ENCODE results near the gene SNX5.

DNA sequence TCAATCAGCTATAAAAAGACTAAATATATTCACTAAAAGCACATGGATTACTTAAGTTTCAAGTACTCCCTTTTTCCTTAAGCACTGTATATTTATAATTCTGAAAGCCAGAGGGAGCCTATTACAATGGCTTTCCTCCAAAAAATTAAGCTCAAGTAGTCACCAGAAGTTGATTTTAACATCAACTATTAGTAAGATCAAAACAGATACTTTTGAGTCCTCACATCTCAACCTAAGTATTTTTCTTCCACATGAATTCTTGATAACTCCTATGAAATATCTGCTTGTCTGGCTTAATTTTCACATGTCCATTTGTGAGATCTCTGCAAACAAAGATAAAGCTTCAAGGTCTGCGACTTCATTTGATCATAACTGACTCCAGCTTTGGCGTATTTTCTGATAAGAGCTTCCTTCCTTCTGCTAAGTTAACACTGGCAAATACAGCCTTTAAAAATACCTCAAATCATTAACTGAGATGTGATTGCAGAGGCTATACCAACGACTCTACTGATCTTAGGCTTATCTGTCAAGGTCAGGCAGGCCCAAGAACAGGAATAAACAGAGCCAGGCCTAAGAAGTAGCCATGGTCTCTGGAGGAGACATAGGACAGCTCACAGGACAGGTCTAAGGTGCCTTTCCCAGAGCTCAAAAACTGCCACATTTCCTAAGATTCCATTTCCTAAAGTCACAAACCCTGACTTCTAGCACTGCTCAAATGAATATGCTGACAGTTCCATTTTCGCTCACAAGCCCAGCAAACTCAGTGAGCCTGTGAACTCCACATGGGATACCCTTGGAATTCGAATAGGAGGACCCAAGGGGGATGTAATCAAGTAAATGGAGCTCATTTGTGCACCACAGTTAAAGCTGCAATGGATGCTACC lies 10.0 kb downstream of the SNX5 start:
- TF ChIP-seq, protein P1, sequence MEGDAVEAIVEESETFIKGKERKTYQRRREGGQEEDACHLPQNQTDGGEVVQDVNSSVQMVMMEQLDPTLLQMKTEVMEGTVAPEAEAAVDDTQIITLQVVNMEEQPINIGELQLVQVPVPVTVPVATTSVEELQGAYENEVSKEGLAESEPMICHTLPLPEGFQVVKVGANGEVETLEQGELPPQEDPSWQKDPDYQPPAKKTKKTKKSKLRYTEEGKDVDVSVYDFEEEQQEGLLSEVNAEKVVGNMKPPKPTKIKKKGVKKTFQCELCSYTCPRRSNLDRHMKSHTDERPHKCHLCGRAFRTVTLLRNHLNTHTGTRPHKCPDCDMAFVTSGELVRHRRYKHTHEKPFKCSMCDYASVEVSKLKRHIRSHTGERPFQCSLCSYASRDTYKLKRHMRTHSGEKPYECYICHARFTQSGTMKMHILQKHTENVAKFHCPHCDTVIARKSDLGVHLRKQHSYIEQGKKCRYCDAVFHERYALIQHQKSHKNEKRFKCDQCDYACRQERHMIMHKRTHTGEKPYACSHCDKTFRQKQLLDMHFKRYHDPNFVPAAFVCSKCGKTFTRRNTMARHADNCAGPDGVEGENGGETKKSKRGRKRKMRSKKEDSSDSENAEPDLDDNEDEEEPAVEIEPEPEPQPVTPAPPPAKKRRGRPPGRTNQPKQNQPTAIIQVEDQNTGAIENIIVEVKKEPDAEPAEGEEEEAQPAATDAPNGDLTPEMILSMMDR (optimal IDR thresholded peaks at IDR 0.05 in 1 of 3, IDR thresholded peaks at IDR 0.05 in 1 of 3, conservative IDR thresholded peaks at IDR 0.05 in 1 of 3; ENCODE audit: extremely low read depth in 1 of 3, insufficient read depth in 2 of 3, low read length in 3 of 3), result no peak
- no peak for TF ChIP-seq EZH2 (IDR thresholded peaks at IDR 0.05; ENCODE audit: low read length)

Measured in keratinocyte (primary cell).